Bronchial epithelial cell (primary cell): ENCODE results near the gene MCOLN2. TPM values are rescaled to one million over a fixed set of nuclear protein-coding genes. Genes with fewer than 3 reads are reported as not detected.
A peak's percentile ranks its signal among the peaks of the same experiment; 100 is the strongest.

Experiments used
- DNase-seq: peaks from one replicate; pipeline ENCODE4 v3.0.0-alpha.2; 2010; ENCODE audit warnings: low read depth
- FAIRE-seq: peaks from 2 replicates; lab custom pipeline; 2011; peaks lifted over from hg19 to GRCh38; lab: Jason Lieb, UNC
- H3K27me3 ChIP-seq: 2 replicates; pipeline ENCODE4 v1.5.1; 2011; ENCODE audit warnings: low read length; ENCODE audit not compliant: control insufficient read depth, insufficient read depth
- H3K36me3 ChIP-seq: 2 replicates; pipeline ENCODE4 v1.5.1; 2011; ENCODE audit warnings: low read length; ENCODE audit not compliant: control insufficient read depth, insufficient read depth
- H3K4me3 ChIP-seq: 2 replicates; pipeline ENCODE4 v1.5.1; 2011; ENCODE audit warnings: mild to moderate bottlenecking, low read depth, low read length, control low read depth
- total RNA-seq: library from RNA; depleted of rRNA; stranded (reverse); fragments of >200 nt; gene quantifications from 2 replicates; pipeline ENCODE4 v1.2.1, GENCODE V29; 2014
- TF ChIP-seq, protein P1 (sequence below): IDR thresholded peaks from 2 replicates; pipeline ENCODE4 v1.5.1; 2011; ENCODE audit warnings: mild to moderate bottlenecking, moderate library complexity, low read length, control low read depth, inconsistent platforms; ENCODE audit not compliant: insufficient read depth, severe bottlenecking

Gene MCOLN2
- total RNA-seq, 1 donor from 2014 or later = under 0.01 TPM

- Histone ChIP-seq H3K27me3 (no peaks in the 10 kb centered on the region), H3K36me3 (no peaks in the 10 kb centered on the region), H3K4me3 (no peak overlapping the region)
- TF ChIP-seq, protein P1, sequence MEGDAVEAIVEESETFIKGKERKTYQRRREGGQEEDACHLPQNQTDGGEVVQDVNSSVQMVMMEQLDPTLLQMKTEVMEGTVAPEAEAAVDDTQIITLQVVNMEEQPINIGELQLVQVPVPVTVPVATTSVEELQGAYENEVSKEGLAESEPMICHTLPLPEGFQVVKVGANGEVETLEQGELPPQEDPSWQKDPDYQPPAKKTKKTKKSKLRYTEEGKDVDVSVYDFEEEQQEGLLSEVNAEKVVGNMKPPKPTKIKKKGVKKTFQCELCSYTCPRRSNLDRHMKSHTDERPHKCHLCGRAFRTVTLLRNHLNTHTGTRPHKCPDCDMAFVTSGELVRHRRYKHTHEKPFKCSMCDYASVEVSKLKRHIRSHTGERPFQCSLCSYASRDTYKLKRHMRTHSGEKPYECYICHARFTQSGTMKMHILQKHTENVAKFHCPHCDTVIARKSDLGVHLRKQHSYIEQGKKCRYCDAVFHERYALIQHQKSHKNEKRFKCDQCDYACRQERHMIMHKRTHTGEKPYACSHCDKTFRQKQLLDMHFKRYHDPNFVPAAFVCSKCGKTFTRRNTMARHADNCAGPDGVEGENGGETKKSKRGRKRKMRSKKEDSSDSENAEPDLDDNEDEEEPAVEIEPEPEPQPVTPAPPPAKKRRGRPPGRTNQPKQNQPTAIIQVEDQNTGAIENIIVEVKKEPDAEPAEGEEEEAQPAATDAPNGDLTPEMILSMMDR = no peak
- peak; percentile 58 for FAIRE-seq
- DNase-seq = no peak
Measured at GRCh38 chr1:84959294-84959693, 37.6 kb downstream of the MCOLN2 start.

- no peaks in the 10 kb centered on the region for H3K36me3 ChIP-seq
- TF ChIP-seq, protein P1 = no peak
- DNase-seq = no peak
- H3K4me3 ChIP-seq = no peak overlapping the region
- FAIRE-seq = no peak
- no peaks in the 10 kb centered on the region for H3K27me3 ChIP-seq
Measured at GRCh38 chr1:84957966-84958365, 38.9 kb downstream of the MCOLN2 start.

- H3K4me3 ChIP-seq = no peak overlapping the region
- no peaks in the 10 kb centered on the region for H3K36me3 ChIP-seq
- no peak for FAIRE-seq
- TF ChIP-seq, protein P1 = no peak
- no peaks in the 10 kb centered on the region for H3K27me3 ChIP-seq
- DNase-seq = no peak
Measured at GRCh38 chr1:84956655-84957054, 40.3 kb downstream of the MCOLN2 start.

- FAIRE-seq (no peak), DNase-seq (no peak)
- no peaks in the 10 kb centered on the region for H3K27me3 ChIP-seq
- no peak overlapping the region for H3K4me3 ChIP-seq
- TF ChIP-seq, protein P1 = no peak
- no peaks in the 10 kb centered on the region for H3K36me3 ChIP-seq
Measured at GRCh38 chr1:84956097-84956496, 40.8 kb downstream of the MCOLN2 start.

- H3K27me3 ChIP-seq = no peaks in the 10 kb centered on the region
- TF ChIP-seq, protein P1 = no peak
- DNase-seq (no peak), FAIRE-seq (no peak)
- no peak overlapping the region for H3K4me3 ChIP-seq
- no peaks in the 10 kb centered on the region for H3K36me3 ChIP-seq
Measured at GRCh38 chr1:84949664-84950063, 47.2 kb downstream of the MCOLN2 start.
